ENCODE data around the gene ACOXL. TPM values are rescaled to one million over a fixed set of nuclear protein-coding genes. Genes with fewer than 3 reads are reported as not detected.
A peak's percentile ranks its signal among the peaks of the same experiment; 100 is the strongest.

Gene ACOXL
- total and polyA plus RNA-seq, 9 of the 15 experiments (the other 6 are each of a cell fraction or from before 2014, with no cell fraction given), result 0.31 to 0.56 TPM; not detected in 7

- no peak overlapping the region for H3K4me2 ChIP-seq (ENCODE audit: insufficient read depth, low read length)
- H3K4me3 ChIP-seq, result no peak overlapping the region
- no peaks in the 10 kb centered on the region for H3K9me3 ChIP-seq (replicated peaks; ENCODE audit: control insufficient read depth, insufficient read depth, low read depth, low read length)
- 0% methylated on average over 4 of the region's 4 CpGs for WGBS (ENCODE audit: insufficient coverage, low coverage, missing lambda C conversion rate)
- intact Hi-C loops (cut with micrococcal nuclease), result no loop called here
- peaks cover 0 to 4% of the 10 kb centered on the region in 2 experiments; a peak in 2 of 5 replicates for H3K4me1 ChIP-seq (replicated peaks in 1 of 2; ENCODE audit: control insufficient read depth in 2 of 2, insufficient read depth in 2 of 2, low read length in 2 of 2)
- ChIA-PET CTCF (ENCODE audit: low intra/inter-chr PET ratio) (no interaction called here), POLR2A (interaction anchor here (0.6 kb wide), 1 partner anchor 537 kb away, joined by 3 read pairs; no protein-coding TSS in a partner anchor)
- in situ Hi-C loops (cut with MboI), result no loop called here
- FAIRE-seq (no peak), DNase-seq (ENCODE audit: extremely low read depth in 1 of 4, low spot score in 3 of 4) (no peak), ATAC-seq (no peak)
- no peak overlapping the region for H3K9ac ChIP-seq (ENCODE audit: insufficient read depth in 1 of 2, low read depth in 2 of 2, low read length in 2 of 2)
- H3K79me2 ChIP-seq (ENCODE audit: control insufficient read depth, insufficient read depth, low read length), result no peaks in the 10 kb centered on the region
- no TSS peak for BruUV-seq (replicated peaks)
- no peaks in the 10 kb centered on the region for H4K20me1 ChIP-seq (replicated peaks; ENCODE audit: control insufficient read depth, insufficient read depth, low read length)
- H3K27ac ChIP-seq (ENCODE audit: extremely low read depth, low read depth, low read length), result no peak overlapping the region
- H3K9me1 ChIP-seq (ENCODE audit: control insufficient read depth, insufficient read depth, low read length), result no peaks in the 10 kb centered on the region
- TF ChIP-seq, protein P1, sequence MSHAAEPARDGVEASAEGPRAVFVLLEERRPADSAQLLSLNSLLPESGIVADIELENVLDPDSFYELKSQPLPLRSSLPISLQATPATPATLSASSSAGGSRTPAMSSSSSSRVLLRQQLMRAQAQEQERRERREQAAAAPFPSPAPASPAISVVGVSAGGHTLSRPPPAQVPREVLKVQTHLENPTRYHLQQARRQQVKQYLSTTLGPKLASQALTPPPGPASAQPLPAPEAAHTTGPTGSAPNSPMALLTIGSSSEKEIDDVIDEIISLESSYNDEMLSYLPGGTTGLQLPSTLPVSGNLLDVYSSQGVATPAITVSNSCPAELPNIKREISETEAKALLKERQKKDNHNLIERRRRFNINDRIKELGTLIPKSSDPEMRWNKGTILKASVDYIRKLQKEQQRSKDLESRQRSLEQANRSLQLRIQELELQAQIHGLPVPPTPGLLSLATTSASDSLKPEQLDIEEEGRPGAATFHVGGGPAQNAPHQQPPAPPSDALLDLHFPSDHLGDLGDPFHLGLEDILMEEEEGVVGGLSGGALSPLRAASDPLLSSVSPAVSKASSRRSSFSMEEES (CRISPR knock-in tag; IDR thresholded peaks at IDR 0.05), result peak; percentile 27
- TF ChIP-seq BHLHE40 (IDR thresholded peaks at IDR 0.05; ENCODE audit: low read length), result peak; percentile 53; the same call in 1 of the 2 replicates
- TF ChIP-seq ZNF75A (CRISPR knock-in tag; IDR thresholded peaks at IDR 0.05), result no peak
- no peak for TF ChIP-seq MAZ (CRISPR knock-in tag; conservative IDR thresholded peaks at IDR 0.05 in 1 of 2, IDR thresholded peaks at IDR 0.05 in 1 of 2)
- H2AFZ ChIP-seq (ENCODE audit: low read depth, low read length), result no peak overlapping the region
- peaks cover 12 to 13% of the 10 kb centered on the region in 2 experiments for H3K27me3 ChIP-seq (ENCODE audit: control insufficient read depth in 2 of 2, insufficient read depth in 2 of 2, low read length in 2 of 2)
- no peaks in the 10 kb centered on the region for H3K36me3 ChIP-seq (ENCODE audit: control insufficient read depth, insufficient read depth, low read length)
Measured at GRCh38 chr2:110717734-110718133, 14.6 kb upstream of the ACOXL start.

Measured in K562 (cell line).